SH-SY5Y (cell line): ENCODE data around the gene CLCN7.

Source experiments
- GATA2 ChIP-seq: IDR thresholded peaks from 2 replicates; pipeline ENCODE4 v1.6.1; 2011; ENCODE audit warnings: mild to moderate bottlenecking, low read depth, low read length
- GATA3 ChIP-seq: IDR thresholded peaks from 2 replicates; pipeline ENCODE4 v1.6.1; 2011; ENCODE audit warnings: low read depth, mild to moderate bottlenecking, low read length, moderate library complexity

DNA sequence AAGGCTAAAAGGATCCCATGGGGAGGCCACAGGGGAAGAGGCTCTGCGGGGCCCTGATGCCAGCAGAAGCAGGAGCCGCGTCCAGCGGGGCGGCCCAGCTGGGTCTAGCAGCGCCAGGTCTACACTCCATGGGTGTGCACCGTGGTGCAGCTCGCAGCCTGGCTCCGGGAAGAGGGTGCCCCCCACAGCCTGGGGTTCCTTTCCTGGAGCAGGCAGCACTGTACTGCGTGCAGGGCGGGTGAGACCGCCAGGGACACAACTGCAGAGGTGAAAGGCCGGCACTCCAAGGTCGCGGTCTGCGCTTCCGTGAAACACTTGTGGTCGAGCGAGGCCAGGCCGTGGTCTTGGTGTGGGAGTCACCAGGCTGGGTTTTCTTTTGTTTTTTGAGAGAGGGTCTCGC is 24.0 kb downstream of the CLCN7 start:
- TF ChIP-seq GATA3, result no peak
- TF ChIP-seq GATA2, result no peak
